OCI-LY3 (cell line): ENCODE data around the gene GAPDH.

ENCODE experiments used
- CTCF ChIP-seq: fragments of 200-600, 300-600 bp; sonication (generic); IDR thresholded peaks from 2 replicates; pipeline ENCODE4 v1.5.1; 2014; ENCODE audit warnings: antibody characterized with exemption, low read length, low read depth
- EZH2phosphoT487 ChIP-seq: fragments of 200-600 bp; shearing (Covaris generic); IDR thresholded peaks from 2 replicates; pipeline ENCODE4 v1.6.1; 2018; ENCODE audit warnings: antibody characterized with exemption, mixed run types, low read depth

DNA sequence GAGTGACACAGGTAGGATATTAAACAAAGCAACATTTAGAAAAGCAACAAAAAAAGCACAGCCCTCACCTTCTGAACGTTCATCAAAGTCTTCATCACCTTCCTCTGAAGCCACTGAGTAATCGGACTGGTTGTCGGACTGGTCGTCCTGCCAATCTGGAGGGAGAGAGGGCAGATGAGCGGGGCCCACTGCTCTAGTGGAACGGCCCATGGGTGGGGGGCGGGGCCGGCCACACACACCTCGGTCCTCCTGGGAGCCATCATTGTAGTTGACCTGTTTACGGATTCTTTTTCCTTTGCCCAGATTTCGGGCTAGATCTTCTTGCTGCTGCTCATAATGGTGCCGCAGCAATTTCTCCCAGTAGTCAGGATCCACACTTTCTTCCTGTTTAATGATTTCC, 48.6 kb downstream of the GAPDH start:
- TF ChIP-seq CTCF (no peak), EZH2phosphoT487 (no peak)
